NCI-H524 (cell line): ENCODE data around the gene SLC22A23.

Experiments
- DNase-seq, 2 experiments: peaks; one replicate each; lab custom pipeline; 2025; lab: John Stamatoyannopoulos, UW

The SLC22A23 gene

GRCh38 chr6:3369985-3370360 is 86.9 kb downstream of the SLC22A23 start:
- no peak for DNase-seq

GRCh38 chr6:3368685-3369084 is 88.2 kb downstream of the SLC22A23 start:
- DNase-seq: no peak

GRCh38 chr6:3367630-3368029 is 89.2 kb downstream of the SLC22A23 start:
- DNase-seq: no peak

- peak; percentile 51 to 90 for DNase-seq
Measured at GRCh38 chr6:3366596-3367413, 90.0 kb downstream of the SLC22A23 start.

GRCh38 chr6:3364391-3364790 is 92.5 kb downstream of the SLC22A23 start:
- DNase-seq: no peak

DNA sequence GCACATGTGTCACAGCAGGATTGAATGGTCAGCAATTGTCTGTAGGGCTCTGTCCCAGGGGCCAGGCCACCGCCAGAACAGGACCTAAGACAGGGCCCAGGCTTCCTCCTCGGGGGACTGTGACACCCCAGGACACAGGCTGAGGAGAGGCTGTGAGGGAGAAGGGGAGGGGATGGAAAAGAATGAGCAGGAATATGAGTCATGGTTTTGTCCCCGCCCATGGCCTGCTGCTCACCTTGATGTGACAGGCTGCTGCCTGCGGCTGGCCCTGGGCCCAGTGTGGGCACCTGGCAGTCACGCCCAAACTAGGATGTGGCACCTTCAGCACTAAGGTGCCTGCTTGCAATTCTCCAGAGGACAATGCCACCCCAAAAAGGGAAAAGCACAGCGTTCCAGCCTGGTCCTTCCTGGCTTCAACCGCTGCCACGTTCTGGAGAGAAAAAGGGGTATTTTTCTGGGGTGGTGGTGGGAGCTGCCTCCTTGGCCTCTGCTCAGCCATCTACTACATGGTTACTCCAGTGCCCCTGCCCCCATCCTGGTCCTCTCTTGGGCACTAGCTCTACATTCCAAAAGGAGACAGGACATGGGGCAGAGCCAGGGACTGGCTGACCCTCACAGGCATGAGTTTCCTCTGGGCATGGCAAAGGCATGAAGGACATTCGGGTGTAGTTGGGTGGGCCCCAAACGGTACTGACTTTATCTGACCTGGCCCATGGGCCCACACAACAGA is 93.4 kb downstream of the SLC22A23 start:
- peak in 1 of 2 experiments; percentile 16 for DNase-seq

DNA sequence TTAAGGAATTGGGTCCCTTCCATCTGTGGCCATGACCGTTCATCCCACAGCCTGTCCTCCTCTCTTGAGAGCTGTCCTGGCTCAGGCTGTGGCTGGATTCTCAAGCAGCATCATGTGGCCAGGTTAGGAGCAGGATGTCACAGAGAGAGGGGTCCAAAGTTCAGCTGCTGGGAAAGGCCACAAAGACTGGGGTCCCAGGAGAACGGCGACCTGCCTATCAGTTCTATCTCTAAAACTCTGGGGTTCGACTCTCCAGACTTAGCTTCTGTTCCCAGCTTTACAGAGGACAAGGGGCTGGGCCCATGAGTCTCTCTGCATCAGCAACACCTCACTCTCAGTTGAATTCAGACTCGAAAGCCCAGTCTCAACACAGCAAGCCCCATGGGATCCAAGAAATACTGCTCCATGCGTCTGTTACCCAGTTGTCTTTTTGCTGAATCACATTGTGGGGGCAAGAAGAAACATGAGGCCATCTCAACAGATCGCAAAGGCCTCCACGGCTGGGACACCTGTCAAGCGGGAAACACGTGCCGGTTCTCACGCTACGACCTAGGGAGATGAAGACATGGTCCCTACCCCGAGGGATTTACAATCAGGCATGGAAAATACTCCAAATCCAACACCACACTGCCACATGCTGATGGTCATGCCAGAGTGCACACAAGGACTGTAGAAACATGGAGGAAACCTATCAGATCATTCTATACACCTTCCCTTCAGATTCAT is 95.4 kb downstream of the SLC22A23 start:
- peak in 1 of 2 experiments; percentile 56 for DNase-seq

GRCh38 chr6:3360727-3361045 is 96.2 kb downstream of the SLC22A23 start:
- DNase-seq: no peak

- no peak for DNase-seq
Measured at GRCh38 chr6:3359973-3360726, 96.7 kb downstream of the SLC22A23 start.

DNA sequence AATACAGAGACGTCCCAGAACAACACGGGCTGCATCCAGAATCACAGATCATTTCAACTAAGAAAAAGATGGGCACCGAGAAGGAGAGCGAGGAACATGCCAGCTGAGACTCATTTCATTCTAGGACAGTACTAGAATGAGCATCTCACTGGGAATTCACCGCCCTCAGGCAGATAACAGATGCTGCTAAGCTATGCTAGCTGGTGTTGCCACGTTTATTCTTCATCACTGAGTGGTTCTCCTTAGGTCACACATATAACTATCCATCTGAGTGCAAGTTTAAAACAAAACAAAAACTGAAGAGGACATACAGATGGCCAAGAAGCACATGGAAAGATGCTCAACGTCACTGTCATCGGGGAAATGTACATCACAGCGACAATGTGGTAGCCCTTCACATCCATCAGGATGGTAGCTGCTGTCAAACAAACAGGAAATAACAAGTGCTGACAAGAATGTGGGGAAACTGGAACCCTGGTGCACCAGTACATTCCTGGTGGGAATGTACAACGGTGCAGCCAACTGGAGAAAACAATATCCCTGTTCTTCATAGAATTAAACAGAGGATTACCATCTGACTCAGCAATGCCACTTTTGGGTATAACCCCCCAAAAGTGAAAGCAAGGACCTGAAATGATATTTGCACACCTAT is 97.6 kb downstream of the SLC22A23 start:
- peak in 1 of 2 experiments; percentile 13 for DNase-seq

GRCh38 chr6:3358413-3359100 is 98.3 kb downstream of the SLC22A23 start:
- DNase-seq: no peak

DNA sequence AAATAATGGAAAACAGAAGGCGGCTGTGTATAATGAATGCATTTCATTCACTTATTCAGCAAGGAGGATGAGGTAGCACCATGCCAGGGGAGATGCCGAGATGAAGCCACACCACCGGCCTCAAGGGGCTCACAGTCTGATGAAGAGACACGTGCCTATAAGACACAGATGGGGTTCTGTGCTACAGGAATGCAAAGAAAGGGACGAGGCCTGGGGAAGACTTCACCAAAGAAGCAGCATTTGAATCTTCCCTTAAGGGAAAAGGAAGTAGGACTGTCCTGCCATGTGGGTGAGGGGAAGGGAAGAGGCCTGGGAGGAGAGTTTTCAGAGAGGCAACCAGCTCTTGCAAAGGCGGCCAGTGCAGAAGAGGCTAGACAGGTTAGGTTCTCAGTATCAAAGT is 99.2 kb downstream of the SLC22A23 start:
- no peak for DNase-seq

DNA sequence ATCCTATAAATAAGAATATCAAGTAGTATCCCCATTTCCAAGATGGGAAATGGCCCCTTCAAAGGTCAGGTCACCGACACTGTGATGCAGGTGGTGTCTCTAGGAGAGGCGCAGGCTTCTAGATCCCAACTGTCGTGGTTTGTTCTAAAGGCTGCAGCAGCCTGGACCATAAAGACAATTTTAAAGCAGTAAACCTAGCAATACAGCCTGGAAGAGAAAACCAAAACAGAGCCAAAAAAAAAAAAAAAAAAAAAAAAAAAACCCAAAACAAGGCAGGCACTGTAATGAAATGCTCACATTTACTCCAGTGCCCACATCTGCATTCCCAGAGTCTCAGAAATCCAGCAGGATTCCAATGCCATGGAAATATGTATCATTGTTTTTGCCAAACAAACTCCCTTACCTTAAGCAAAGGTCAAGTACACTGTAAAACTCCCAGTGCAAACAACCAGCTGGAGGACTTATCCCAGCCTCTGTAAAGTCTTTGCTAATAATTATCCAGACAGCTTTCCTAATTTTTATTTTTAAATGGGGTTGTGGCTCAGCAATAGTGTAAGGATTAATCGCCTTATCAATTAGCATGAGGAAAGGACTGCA is 99.9 kb downstream of the SLC22A23 start:
- peak in 1 of 2 experiments; percentile 28 for DNase-seq

GRCh38 chr6:3356056-3356823 is 100.6 kb downstream of the SLC22A23 start:
- DNase-seq: peak; percentile 54 to 75

- DNase-seq: no peak
Measured at GRCh38 chr6:3355358-3356055, 101.3 kb downstream of the SLC22A23 start.

DNA sequence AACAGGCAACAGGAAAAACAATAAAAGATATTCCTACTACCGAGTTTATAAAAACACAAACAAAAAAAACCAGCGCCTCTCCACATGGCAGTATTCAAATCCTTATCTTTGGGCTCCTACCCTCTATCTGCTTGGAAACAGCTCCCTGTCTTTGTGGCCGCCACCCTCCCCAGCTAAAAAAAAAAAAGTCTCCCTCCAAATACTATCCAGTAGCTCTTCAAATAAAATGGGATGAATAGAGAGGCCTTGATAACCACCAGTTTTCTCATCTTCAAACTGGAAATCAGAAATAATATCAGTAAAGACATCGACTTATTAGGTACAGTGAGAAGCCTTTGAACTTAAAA is 101.9 kb downstream of the SLC22A23 start:
- no peak for DNase-seq

- no peak for DNase-seq
Measured at GRCh38 chr6:3353939-3354338, 102.9 kb downstream of the SLC22A23 start.

DNA sequence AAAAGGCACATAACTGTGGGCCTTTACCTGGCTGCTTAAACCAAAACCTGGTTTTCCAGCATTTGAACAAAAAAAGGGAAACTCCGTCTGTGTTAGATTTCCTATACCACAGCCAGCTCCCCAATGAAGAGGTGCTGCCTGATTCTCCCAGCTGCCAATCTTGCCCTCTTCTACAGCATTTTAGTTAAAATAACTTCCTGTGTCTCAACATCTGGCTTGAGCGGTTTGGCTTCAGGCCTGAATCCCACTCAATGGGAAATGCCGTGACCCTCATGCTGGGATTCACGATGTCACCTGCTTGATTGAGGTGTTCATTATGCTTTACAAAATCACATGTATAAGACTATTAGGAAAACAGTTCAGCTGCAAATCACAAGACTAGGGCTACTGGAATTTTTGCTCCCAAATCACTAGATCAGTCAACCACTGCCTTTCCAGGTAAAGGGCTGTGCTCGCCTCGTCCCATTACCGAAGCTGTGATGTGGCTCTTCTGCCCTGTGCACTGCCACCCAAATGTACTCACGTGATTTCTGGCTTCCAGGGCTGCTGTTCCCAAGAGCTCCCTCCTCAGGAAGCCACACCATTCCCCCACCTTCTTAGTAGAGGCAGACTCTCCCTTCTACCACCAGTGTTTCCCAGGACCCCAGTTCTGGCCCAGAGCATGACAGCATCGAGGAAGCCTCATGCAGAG is 103.5 kb downstream of the SLC22A23 start:
- no peak for DNase-seq

- DNase-seq: no peak
Measured at GRCh38 chr6:3352678-3353077, 104.2 kb downstream of the SLC22A23 start.
